ENCODE measurements around the gene TUFM.
"Not testable (repeated sequence)": the region's sequence is repeated elsewhere in the genome, so short reads cannot be mapped to it uniquely, and the experiment has no call there.

- TF ChIP-seq SMAD3 (CRISPR knock-in tag; IDR thresholded peaks at IDR 0.05; ENCODE audit: borderline replicate concordance); CREM (CRISPR knock-in tag; IDR thresholded peaks at IDR 0.05); MLX (CRISPR knock-in tag; IDR thresholded peaks at IDR 0.05); CTCF (IDR thresholded peaks at IDR 0.05); TEAD4 (CRISPR knock-in tag; IDR thresholded peaks at IDR 0.05); ELF4 (CRISPR knock-in tag; IDR thresholded peaks at IDR 0.05; ENCODE audit: low read depth); GTF2I (CRISPR knock-in tag; conservative IDR thresholded peaks at IDR 0.05); NR3C1 (CRISPR knock-in tag; conservative IDR thresholded peaks at IDR 0.05; ENCODE audit: low read depth): not testable (repeated sequence)
Measured at GRCh38 chr16:28890355-28890754, 44.2 kb upstream of the TUFM start.

Measured in WTC11 (cell line).